GM21825 (cell line): ENCODE results near the gene NDUFA3.

Experiments
- ATAC-seq: cut with Tn5 transposase; IDR thresholded peaks from one replicate; pipeline ENCODE4 v1.9.1; 2021; ENCODE audit warnings: mild to moderate bottlenecking, moderate library complexity; ENCODE audit not compliant: unreplicated experiment

The NDUFA3 gene

DNA sequence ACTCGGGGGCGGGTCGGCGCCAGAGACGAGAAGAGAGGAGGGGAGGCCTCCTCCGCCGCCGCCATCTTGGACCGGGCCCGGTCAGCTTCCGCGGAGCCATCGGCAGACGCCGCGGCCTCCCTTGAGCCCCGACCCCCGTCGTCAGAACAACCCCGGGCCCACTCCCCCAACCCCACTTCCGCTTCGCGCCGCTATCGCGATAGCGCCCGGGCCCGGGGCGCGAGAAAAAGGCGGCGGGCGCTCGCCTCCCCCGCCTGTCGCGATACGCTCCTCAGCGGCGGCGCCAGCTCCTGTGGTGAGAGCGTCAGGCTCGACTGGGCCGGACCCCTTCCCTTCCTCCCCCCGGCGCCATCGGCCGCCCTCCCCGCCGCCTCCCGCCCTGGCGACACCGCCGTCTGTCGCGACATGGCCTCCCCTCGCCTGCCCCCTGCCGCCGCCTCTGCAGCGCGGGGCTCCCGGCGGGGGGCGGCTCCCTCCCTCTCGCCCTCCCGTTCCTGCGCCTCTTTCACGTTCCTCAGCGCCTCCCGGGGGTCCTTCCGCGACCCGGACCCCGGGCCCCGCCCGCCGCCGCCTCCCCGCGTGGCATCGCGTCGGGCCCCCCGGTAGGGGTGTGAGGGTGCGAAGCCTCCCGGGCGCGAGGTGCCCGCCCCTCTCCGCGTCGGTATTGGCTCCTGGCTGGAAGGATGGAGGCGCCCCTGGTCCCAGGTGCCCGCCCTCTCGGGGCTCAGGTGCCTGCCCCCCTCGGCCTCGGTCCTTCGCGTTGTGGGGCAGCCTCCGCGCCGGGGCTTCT is 35.2 kb downstream of the NDUFA3 start, which contains the start of gene CNOT3:
Gene CNOT3 (plus strand): TSS at position 64 of the 790 bp plus-strand sequence. CDS start 5,217 bp downstream, outside the sequence.
- ATAC-seq = no peak

DNA sequence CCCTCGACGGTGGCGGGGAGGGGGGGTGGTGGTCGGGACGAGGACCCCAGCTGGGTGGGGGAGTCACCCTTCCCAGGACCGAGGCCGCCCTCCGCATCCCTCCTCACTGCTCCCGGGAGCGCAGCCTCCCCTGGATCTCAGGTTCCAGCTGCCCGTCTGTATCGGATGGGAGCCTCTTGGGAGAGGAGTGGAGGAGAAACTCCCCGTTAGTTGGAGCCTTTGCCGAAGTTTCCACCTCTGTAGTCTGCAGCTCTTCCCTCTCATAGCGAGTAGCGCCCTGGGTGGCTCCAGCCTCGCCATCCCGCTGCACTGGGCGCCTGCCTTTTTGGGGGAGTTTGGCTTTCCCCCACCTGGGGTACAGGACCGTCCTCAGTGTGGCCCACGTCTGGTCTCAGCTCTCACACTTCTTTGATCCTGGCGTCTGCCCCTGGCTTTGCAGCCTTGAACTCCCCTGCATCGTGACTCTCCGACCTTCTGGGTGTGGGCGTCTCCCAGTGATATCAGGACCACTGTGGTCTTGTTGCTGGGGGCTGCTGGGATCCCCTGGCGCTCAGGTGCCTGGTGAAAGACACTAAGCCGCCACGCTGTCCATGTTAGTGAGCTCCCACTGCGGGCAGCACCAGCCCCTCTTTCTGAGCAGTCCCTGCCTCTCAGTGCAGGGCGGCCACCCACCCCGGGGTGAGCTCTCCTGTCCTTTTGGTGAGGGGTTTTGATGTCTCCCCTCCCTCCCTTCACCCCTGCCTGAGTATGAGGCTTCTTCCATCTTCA is 36.0 kb downstream of the NDUFA3 start:
- ATAC-seq = no peak

DNA sequence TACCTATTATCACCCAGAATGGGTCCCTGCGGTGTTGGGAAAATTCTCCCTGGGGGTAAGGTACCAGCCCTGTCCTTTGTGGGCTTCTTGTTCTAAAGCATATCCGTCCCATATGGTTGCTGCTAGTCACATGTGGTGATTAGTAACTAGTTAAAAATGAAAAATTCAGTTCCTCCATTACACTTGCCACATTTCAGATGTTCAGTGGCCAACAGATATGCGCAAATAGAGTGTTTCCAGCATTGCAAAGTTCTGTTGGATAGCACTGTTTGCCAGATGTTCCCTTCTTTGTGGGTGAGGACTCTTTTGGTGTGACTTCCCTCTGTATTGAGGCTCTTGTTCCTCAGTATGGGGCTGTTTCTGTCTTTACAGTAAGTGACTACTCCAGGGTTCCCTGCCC is 38.7 kb downstream of the NDUFA3 start:
- ATAC-seq = no peak

DNA sequence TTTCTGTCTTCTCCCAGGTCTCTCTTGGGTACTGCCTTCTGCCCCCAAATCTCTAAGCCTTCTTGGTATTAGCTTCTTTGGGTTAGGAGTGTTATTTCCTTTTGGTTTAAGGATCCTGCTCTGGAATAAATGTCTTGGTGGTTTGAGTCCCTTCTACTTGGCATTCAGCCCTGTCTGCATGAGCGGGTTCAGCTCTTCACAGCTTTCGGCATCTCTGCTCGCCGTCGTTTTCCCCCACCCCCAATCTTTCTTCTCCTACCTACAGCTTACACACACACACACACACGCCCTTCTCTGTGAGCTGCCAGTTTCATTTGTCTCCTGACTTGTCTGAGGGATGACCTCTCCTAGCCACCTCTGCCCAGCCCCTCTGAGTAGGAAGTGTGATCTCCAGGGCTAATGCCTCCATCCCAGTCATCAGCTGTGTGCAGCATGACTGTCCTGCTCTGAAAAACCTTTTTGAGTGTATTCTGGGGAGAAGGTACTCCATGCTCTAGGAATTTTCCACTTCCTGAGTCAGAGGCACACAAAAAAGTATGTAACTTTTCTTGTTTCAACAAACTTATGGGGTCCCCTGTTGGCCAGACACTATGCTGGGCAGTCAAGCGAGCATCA is 39.6 kb downstream of the NDUFA3 start:
- ATAC-seq = no peak

DNA sequence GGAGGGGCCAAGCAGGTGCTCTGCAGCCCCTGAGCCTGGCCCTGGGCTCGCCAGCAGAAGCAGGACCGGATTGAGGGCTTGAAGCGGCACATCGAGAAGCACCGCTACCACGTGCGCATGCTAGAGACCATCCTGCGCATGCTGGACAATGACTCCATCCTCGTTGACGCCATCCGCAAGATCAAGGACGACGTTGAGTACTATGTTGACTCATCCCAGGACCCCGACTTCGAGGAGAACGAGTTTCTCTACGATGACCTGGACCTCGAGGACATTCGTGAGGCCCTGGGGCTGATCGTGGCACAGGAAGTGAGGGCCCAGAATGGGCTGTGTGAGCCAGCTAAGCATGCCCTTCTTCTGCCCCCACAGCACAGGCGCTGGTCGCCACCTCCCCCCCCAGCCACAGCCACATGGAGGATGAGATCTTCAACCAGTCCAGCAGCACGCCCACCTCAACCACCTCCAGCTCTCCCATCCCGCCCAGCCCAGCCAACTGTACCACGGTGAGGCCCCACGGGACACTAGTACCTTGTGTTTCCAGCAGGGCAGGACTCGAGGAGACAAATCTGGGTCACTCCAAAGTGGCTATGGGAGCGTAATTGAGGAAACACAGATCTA is 43.0 kb downstream of the NDUFA3 start:
- ATAC-seq = no peak

DNA sequence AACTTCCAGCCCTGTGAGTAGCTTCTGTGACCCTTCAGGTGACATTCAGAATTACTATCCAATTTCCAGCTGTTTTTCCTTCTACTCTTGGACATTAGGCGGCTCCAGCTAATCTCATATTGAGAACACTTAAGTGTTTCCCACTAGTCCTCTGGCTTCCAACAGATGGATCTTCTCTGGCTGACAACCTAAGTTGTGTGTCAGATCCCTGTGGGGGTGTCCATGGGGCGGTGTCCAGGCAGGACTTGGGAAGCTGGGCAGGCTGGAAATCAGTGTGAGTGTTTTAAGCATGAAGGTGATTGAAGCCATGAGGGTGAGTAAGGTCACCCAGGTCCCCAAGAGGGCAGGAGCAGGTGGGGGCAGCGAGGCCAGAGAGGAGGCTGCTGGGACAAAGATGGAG is 45.0 kb downstream of the NDUFA3 start:
- ATAC-seq = no peak

DNA sequence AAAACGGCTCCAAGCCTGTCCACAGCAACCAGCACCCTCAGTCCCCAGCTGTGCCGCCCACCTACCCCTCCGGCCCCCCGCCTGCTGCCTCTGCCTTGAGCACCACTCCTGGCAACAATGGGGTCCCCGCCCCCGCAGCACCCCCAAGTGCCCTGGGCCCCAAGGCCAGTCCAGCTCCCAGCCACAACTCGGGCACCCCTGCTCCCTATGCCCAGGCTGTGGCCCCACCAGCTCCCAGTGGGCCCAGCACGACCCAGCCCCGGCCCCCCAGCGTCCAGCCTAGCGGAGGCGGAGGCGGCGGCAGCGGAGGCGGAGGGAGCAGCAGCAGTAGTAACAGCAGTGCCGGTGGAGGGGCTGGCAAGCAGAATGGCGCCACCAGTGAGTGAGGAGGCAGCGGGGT is 45.5 kb downstream of the NDUFA3 start:
- no peak for ATAC-seq

DNA sequence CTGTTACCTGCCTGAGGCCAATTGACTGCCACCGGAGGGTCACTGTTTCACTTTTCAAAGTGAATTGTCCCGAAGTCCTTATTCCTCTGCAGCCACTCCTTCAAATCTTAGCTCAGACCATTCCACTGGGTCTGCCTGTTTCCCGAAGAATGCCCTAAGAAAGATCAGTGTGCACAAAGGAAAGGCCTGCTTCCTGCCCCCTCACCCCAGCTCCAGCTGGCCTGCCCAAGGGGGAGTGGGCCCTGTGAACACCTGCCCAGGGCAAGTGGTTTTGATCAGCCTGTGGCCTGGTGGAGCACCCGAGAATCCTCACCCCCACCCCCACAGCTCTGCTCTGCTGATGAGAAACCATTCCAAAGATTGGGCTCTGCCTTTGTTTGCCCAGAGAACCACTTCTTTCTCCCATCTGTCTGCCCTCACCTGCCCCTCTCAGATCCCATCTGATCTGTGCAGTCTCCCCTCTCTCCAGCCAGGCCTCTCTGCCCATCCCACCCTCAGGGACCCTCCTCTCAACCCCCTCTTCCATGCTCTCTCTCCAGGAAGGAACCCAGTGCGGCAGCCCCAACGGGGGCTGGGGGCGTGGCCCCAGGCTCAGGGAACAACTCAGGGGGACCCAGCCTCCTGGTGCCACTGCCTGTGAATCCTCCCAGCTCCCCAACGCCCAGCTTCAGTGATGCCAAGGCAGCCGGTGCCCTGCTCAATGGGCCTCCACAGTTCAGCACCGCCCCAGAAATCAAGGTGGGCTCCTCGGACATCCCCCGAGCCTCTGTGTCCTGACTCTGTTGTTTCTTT is 46.6 kb downstream of the NDUFA3 start:
- no peak for ATAC-seq

DNA sequence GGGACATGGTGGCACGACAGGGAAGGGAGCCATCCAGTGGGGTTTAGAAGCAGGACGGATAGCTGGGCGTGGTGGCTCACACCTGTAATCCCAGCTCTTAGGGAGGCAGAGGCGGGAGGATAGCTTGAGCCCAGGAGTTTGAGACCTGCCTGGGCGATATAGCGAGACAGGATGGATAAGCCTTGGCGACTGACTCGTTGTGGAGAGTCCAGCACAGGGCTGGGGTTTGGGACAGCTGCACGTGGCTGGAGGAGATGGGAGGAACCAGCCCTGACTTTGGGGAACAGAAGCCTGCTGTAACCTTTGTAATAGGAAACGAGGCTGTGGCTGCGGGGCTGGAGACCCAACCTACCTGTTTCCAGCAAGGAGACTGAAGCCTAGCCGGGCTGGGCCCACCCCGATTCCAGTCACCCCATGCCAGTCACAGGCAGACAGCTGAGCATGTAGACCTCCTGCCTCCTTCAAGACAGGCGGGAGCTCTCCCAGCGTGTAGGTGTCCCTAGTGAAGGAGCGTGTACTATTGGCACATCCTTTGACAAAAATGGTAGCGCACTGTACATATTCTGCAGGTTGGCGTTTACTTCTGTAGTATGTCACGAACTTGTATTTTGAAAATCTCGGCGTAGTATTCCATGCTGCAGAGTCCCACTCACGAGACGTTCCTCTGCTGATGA is 48.8 kb downstream of the NDUFA3 start:
- no peak for ATAC-seq

DNA sequence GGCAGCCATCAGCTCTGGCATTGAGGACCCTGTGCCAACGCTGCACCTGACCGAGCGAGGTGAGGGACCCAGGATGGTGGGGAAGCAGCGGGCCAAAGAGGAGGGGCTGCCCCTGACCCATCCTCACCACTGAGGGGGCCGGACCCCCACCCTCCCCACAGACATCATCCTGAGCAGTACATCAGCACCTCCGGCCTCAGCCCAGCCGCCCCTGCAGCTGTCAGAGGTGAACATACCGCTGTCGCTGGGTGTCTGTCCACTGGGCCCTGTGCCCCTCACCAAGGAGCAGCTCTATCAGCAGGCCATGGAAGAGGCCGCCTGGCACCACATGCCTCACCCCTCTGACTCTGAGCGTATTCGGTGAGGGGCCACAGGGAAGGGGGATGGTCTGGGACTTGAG is 49.6 kb downstream of the NDUFA3 start:
- ATAC-seq = no peak

DNA sequence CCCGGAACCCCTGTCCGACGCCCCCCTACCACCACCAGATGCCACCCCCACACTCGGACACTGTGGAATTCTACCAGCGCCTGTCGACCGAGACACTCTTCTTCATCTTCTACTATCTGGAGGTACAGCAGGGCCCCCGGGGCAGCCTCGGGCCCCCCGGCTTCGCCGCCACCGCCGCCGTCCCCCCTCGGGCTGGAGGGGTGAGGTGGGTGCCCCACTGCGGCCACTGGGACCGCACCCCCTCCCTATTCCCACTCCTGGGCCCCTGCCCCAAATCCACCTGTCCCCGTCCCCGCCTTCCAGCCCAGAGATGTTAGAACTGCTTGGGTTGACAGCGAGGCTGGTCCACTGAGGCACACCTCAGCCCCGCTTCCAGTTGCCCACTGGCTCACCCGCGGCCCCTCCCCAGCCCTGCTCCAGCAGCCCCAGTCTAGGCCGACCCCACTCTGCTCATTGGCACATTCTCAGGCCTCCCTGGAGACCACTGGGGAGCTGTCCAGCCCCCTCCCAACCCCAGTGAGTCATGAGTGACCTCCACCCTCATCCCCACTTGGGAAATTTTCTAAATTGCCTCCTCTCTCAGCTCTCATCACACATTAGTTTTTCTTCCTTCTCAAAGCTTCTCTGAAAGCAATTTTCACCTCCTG is 50.3 kb downstream of the NDUFA3 start:
- no peak for ATAC-seq

DNA sequence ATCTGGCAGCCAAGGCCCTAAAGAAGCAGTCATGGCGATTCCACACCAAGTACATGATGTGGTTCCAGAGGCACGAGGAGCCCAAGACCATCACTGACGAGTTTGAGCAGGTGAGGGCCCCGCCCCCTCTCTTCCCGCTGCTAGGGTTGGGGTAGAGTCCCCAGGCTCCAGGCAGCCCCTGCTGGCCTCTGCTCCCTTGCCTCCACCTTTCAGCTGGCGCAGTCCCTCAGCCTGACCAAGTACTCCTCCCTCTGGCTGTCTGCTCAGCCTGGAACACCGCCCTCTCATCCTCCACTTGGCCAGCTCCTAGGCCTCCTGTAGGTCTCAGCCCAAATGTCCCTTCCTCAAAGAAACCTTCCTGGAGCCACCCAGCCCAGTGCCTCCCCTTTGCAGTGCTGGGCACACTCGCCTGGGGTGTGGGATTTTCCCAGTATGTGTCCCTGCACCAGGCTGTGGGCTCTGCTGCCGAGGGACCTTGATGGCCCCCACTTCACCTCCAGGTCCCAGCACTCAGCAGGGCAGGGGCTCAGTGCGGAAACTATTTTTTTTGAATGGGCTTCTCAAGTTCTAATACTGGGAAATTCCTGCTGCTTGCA is 51.2 kb downstream of the NDUFA3 start:
- ATAC-seq = no peak

DNA sequence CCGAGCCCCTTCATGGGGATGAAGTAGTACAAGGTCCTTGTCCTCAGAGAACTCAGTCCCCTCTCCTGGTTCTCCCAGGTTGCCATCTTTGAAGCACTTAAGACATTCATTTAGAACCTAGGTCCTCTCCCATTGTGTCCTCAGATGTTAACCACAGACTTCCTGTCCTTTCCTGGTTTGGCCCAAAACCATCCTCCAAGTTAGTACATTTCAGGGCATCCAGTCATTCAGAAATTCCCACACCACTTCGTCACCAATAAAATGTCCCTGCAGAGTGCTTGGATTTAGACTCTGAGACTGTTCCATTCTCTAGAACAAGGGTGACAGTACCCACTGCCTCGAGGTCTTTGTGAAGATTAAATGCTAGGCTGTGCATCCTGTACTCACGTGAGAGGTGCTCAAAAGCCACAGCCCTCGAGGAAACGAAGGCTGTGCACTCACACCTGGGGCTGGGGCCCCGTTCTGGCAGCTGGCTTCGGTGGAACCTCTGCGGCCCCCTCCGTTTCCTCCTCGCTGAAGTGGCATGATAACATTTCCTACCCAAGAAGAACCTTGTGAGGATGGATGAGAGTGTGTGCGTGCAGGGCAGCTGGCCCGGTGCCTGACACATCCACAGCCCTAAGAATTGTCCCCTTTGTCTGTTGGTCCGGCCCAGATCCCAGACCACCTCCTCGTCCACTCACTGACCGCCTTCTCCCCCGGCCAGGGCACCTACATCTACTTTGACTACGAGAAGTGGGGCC is 52.1 kb downstream of the NDUFA3 start:
- ATAC-seq = no peak

DNA sequence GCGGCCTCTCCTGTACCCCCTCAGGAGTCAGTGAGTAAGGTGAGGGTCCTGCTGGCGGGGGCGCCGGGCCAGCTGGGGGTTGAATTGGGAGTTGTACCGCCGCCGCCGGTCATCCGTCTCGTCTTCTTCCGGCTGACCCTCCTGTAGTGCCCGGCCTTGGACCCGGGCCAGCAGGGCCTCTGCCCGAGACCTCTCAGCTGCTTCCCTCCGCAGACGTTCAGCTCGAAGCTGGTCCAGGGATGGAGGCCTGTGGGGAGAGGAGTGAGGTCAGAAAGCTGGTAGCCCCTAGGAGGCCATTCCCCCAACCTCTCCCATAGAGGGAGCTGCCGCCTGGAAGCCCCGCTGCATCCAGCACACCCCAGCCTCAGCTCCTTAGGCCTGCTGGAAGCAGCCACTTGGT is 53.0 kb downstream of the NDUFA3 start:
- no peak for ATAC-seq

DNA sequence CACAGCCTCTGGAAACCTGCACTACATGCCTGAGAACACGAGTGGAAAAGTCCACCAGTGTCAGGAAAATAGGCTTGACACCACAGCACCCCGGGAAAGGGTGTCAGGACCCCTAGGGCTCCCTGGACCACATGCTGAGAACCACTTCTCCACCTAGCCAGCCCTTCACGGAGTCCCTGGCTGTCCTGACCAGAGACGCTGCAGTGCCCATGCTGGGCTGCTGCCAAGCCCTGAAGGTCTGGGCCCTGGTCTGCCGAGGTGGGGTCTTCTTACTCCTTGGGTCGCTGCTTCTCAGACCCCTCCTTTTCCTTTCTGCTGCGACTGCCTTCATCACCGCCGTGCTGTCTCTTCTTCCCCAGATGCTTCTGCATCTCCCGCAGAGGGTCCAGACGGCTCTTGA is 53.8 kb downstream of the NDUFA3 start:
- no peak for ATAC-seq

DNA sequence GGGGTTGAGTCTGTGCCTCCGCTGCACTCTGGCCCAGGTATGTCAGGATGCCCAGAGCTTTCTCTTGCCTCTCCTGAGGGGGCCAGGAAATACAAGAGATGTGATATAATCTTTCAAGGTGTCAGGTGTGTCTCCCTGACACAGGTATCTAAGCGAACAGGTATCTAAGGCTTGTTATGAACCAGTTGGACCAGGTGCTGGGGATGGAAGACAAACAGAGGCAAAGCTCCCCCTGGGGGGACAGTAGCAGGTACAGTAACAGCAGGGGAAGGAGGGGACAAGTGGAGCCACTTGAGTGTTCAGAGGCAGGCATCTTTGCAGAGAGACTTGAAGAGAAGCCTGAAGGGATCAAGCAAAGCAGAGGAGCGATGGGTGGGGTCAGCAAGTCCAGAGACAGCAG is 54.3 kb downstream of the NDUFA3 start:
- ATAC-seq = no peak
